Heart left ventricle (tissue), 13 donors: ENCODE measurements around the gene ZC3H10.

ENCODE experiments used
- CTCF ChIP-seq, 12 donors: fragments of 200-600 bp; sonication (generic) in 4 of 12; IDR thresholded peaks; one replicate each; pipeline versions ENCODE4 v1.5.0 to v1.8.0; 2018 to 2022; ENCODE audit warnings: antibody characterized with exemption in 12 of 12, mild to moderate bottlenecking in 5 of 12
- POLR2A ChIP-seq, 2 donors: fragments of 450-650 bp; IDR thresholded peaks; one replicate each; pipeline ENCODE4 v1.6.1; 2017; ENCODE audit warnings: antibody characterized with exemption in 2 of 2, mild to moderate bottlenecking in 2 of 2, moderate library complexity in 2 of 2
- donor health status: ischemic (EF 13 %, LVEDD 7.1; RV severe dilation, severe dysfunction).
- donor health status: DM: no; HTN: yes; CAD: no.
- donor health status: DM: no; HTN: no; CAD: no.
- donor health status: ischemic (EF 25% LVEDD 6.9; RV normal size, moderate dysfunction).
- donor health status: ischemic (EF 25% LVEDD 5.7; RV mildly dilated, moderate dysfunction).
- donor health status: ischemic (EF 35%, LVEDD 5.7; RV mildly dilated, moderate dysfunction).
- donor health status: nonischemic (EF 11% LVEDD 7.7; RV severe dilation, severe dysfunction).
- donor health status: DM: yes; HTN: yes; CAD: no.
- donor health status: PGD.
- donor health status: ischemic (EF 29% LVEDD 5.4; RV normal size, mild dysfunction).
- donor health status: nonischemic (EF 23%, LVEDD 6.1; RV moderate dilation, normal function).

GRCh38 chr12:56154818-56155217 lies 36.8 kb downstream of the ZC3H10 start:
- no peak for TF ChIP-seq CTCF (IDR thresholded peaks at IDR 0.05)
- TF ChIP-seq POLR2A (IDR thresholded peaks at IDR 0.05): no peak
